AG04450 (cell line): ENCODE measurements around the gene KCNIP1. TPM values are rescaled to one million over a fixed set of nuclear protein-coding genes. Genes with fewer than 3 reads are reported as not detected.
A peak's percentile ranks its signal among the peaks of the same experiment; 100 is the strongest.

Experiments
- CTCF ChIA-PET: fragments of 300-600, 350-600 bp; formaldehyde crosslinking; extraction: SDS; loops from one replicate; lab custom pipeline; 2022; ENCODE audit warnings: antibody characterized with exemption, inconsistent platforms; lab: Charles Lee
- POLR2A ChIA-PET: fragments of 350-600 bp; formaldehyde crosslinking; extraction: SDS; loops from one replicate; lab custom pipeline; 2021; ENCODE audit warnings: antibody characterized with exemption, inconsistent platforms; lab: Yijun Ruan, JAX
- DNase-seq: peaks from one replicate; pipeline ENCODE4 v3.0.0-alpha.2; 2011; ENCODE audit warnings: low read depth, low spot score
- H3K27ac ChIP-seq: one replicate; pipeline ENCODE4 v1.5.1; 2012; ENCODE audit warnings: low read depth, low read length, control low read depth
- H3K27me3 ChIP-seq: one replicate; pipeline ENCODE4 v1.6.0; 2012; ENCODE audit warnings: low read length; ENCODE audit not compliant: control insufficient read depth, insufficient read depth
- H3K4me3 ChIP-seq: 2 replicates; pipeline ENCODE4 v1.5.1; 2011; ENCODE audit warnings: mild to moderate bottlenecking, low read depth, low read length, control low read depth
- H3K9me3 ChIP-seq: 2 replicates; pipeline ENCODE4 v1.5.1; 2012; ENCODE audit warnings: low read length; ENCODE audit not compliant: control insufficient read depth, insufficient read depth
- CTCF ChIP-seq: IDR thresholded peaks from 2 replicates; pipeline ENCODE4 v1.5.1; 2011; ENCODE audit warnings: low read depth, low read length, control low read depth, inconsistent platforms
- polyA plus RNA-seq: library from polyadenylated mRNA; depleted of rRNA; stranded (reverse); fragments of >200 nt; gene quantifications from 2 replicates; pipeline ENCODE4 v1.2.3, GENCODE V29; 2011

KCNIP1 gene
- polyA plus RNA-seq, 1 experiment: not detected

GRCh38 chr5:170496662-170497028 lies 7.2 kb upstream of the KCNIP1 start:
- no peaks in the 10 kb centered on the region; the same call in 1 of the 2 replicates for H3K9me3 ChIP-seq
- no peak for TF ChIP-seq CTCF
- H3K27ac ChIP-seq: no peak overlapping the region
- CTCF ChIA-PET: no interaction called here
- H3K27me3 ChIP-seq: peaks cover 9% of the 10 kb centered on the region
- no peak for DNase-seq
- no peak overlapping the region for H3K4me3 ChIP-seq
- POLR2A ChIA-PET: no interaction called here

- Histone ChIP-seq H3K4me3 (no peak overlapping the region), H3K27ac (no peak overlapping the region), H3K9me3 (no peaks in the 10 kb centered on the region; the same call in 1 of the 2 replicates), H3K27me3 (peaks cover 11% of the 10 kb centered on the region)
- DNase-seq: peak; percentile 2
- no peak for TF ChIP-seq CTCF
- ChIA-PET CTCF (no interaction called here), POLR2A (no interaction called here)
These were observed 6.3 kb upstream of the KCNIP1 start for GRCh38 chr5:170497311-170498038.

- H3K27ac ChIP-seq: no peak overlapping the region
- H3K9me3 ChIP-seq: no peaks in the 10 kb centered on the region; the same call in 1 of the 2 replicates
- ChIA-PET CTCF (no interaction called here), POLR2A (no interaction called here)
- no peak for TF ChIP-seq CTCF
- no peak overlapping the region for H3K4me3 ChIP-seq
- H3K27me3 ChIP-seq: peaks cover 18% of the 10 kb centered on the region
- DNase-seq: no peak
These were observed 4.9 kb upstream of the KCNIP1 start for GRCh38 chr5:170498811-170499351.

- Histone ChIP-seq H3K27ac (no peak overlapping the region), H3K4me3 (no peak overlapping the region), H3K9me3 (no peaks in the 10 kb centered on the region), H3K27me3 (peaks cover 22% of the 10 kb centered on the region)
- no peak for DNase-seq
- ChIA-PET CTCF (no interaction called here), POLR2A (no interaction called here)
- TF ChIP-seq CTCF: no peak
These were observed 4.2 kb upstream of the KCNIP1 start for GRCh38 chr5:170499621-170500020.

GRCh38 chr5:170501361-170501760 lies 2.5 kb upstream of the KCNIP1 start:
- Histone ChIP-seq H3K27ac (no peak overlapping the region), H3K27me3 (peaks cover 35% of the 10 kb centered on the region), H3K4me3 (no peak overlapping the region), H3K9me3 (no peaks in the 10 kb centered on the region)
- no peak for DNase-seq
- TF ChIP-seq CTCF: no peak
- ChIA-PET POLR2A (interaction anchor here (0.6 kb wide), 1 partner anchor 19 kb away, joined by 3 read pairs; no protein-coding TSS in a partner anchor), CTCF (no interaction called here)
